ENCODE measurements around the gene C16orf78.
"Not testable (repeated sequence)": the region's sequence is repeated elsewhere in the genome, so short reads cannot be mapped to it uniquely, and the experiment has no call there.

Gene C16orf78

GRCh38 chr16:49355933-49356665, 17.5 kb upstream of the C16orf78 start:
- no peak overlapping the region for H3K4me3 ChIP-seq (replicated peaks; ENCODE audit: insufficient read depth, low read length)
- DNase-seq (ENCODE audit: low read depth in 1 of 2, low spot score in 1 of 2): no peak
- no peaks in the 10 kb centered on the region for H3K27me3 ChIP-seq (ENCODE audit: insufficient read depth, poor library complexity, severe bottlenecking)
- H3K27ac ChIP-seq (replicated peaks): no peak overlapping the region
- TF ChIP-seq CTCF (IDR thresholded peaks at IDR 0.05; ENCODE audit: insufficient read depth, low read length) (no peak), REST (IDR thresholded peaks at IDR 0.05; ENCODE audit: insufficient replicate concordance, low read depth) (no peak), POLR2AphosphoS5 (IDR thresholded peaks at IDR 0.05; ENCODE audit: low read depth) (no peak), GABPA (IDR thresholded peaks at IDR 0.05; ENCODE audit: low read depth) (no peak), SPI1 (IDR thresholded peaks at IDR 0.05; ENCODE audit: borderline replicate concordance, low read depth) (no peak)

GRCh38 chr16:49356728-49357488, 16.7 kb upstream of the C16orf78 start:
- Histone ChIP-seq H3K4me3 (replicated peaks; ENCODE audit: insufficient read depth, low read length) (no peak overlapping the region), H3K27me3 (ENCODE audit: insufficient read depth, poor library complexity, severe bottlenecking) (no peaks in the 10 kb centered on the region), H3K27ac (replicated peaks) (no peak overlapping the region)
- TF ChIP-seq REST (IDR thresholded peaks at IDR 0.05; ENCODE audit: insufficient replicate concordance, low read depth) (no peak), POLR2AphosphoS5 (IDR thresholded peaks at IDR 0.05; ENCODE audit: low read depth) (no peak), SPI1 (IDR thresholded peaks at IDR 0.05; ENCODE audit: borderline replicate concordance, low read depth) (no peak), CTCF (IDR thresholded peaks at IDR 0.05; ENCODE audit: insufficient read depth, low read length) (no peak), GABPA (IDR thresholded peaks at IDR 0.05; ENCODE audit: low read depth) (no peak)
- DNase-seq (ENCODE audit: low read depth in 1 of 2, low spot score in 1 of 2): no peak

- TF ChIP-seq SPI1 (IDR thresholded peaks at IDR 0.05; ENCODE audit: borderline replicate concordance, low read depth) (no peak), REST (IDR thresholded peaks at IDR 0.05; ENCODE audit: insufficient replicate concordance, low read depth) (no peak), POLR2AphosphoS5 (IDR thresholded peaks at IDR 0.05; ENCODE audit: low read depth) (no peak), CTCF (IDR thresholded peaks at IDR 0.05; ENCODE audit: insufficient read depth, low read length) (no peak), GABPA (IDR thresholded peaks at IDR 0.05; ENCODE audit: low read depth) (no peak)
- Histone ChIP-seq H3K27me3 (ENCODE audit: insufficient read depth, poor library complexity, severe bottlenecking) (no peaks in the 10 kb centered on the region), H3K27ac (replicated peaks) (no peak overlapping the region), H3K4me3 (replicated peaks; ENCODE audit: insufficient read depth, low read length) (no peak overlapping the region)
- no peak for DNase-seq (ENCODE audit: low read depth in 1 of 2, low spot score in 1 of 2)
Measured at GRCh38 chr16:49359591-49359990, 14.0 kb upstream of the C16orf78 start.

GRCh38 chr16:49361731-49362130, 11.9 kb upstream of the C16orf78 start:
- H3K27me3 ChIP-seq (ENCODE audit: insufficient read depth, poor library complexity, severe bottlenecking); DNase-seq (ENCODE audit: low read depth in 1 of 2, low spot score in 1 of 2); H3K4me3 ChIP-seq (replicated peaks; ENCODE audit: insufficient read depth, low read length); H3K27ac ChIP-seq (replicated peaks): not testable (repeated sequence)
